Effector CD8-positive, alpha-beta T cell (primary cell): Measurements from ENCODE around the gene ERC1.

ENCODE experiments used
- DNase-seq: peaks from one replicate; lab custom pipeline; 2025; lab: John Stamatoyannopoulos, UW

The ERC1 gene

GRCh38 chr12:1439687-1440086 lies 448.7 kb downstream of the ERC1 start:
- DNase-seq = no peak

GRCh38 chr12:1443421-1444141 lies 452.6 kb downstream of the ERC1 start:
- no peak for DNase-seq

- DNase-seq = no peak
These were observed 453.1 kb downstream of the ERC1 start for GRCh38 chr12:1444142-1444516.

- DNase-seq = no peak
These were observed 454.8 kb downstream of the ERC1 start for GRCh38 chr12:1445807-1446206.

GRCh38 chr12:1448336-1448735 lies 457.3 kb downstream of the ERC1 start:
- no peak for DNase-seq

- DNase-seq = no peak
These were observed 462.8 kb downstream of the ERC1 start for GRCh38 chr12:1453810-1454209.

GRCh38 chr12:1456885-1457284 lies 465.9 kb downstream of the ERC1 start:
- DNase-seq = no peak

- DNase-seq = no peak
These were observed 466.9 kb downstream of the ERC1 start for GRCh38 chr12:1457901-1458300.

GRCh38 chr12:1459339-1459738 lies 468.3 kb downstream of the ERC1 start:
- no peak for DNase-seq

- no peak for DNase-seq
These were observed 472.3 kb downstream of the ERC1 start for GRCh38 chr12:1463073-1463905.

- DNase-seq = no peak
These were observed 473.9 kb downstream of the ERC1 start for GRCh38 chr12:1464925-1465324.

GRCh38 chr12:1465990-1466389 lies 475.0 kb downstream of the ERC1 start:
- DNase-seq = no peak

GRCh38 chr12:1466481-1467154 lies 475.6 kb downstream of the ERC1 start:
- no peak for DNase-seq

- DNase-seq = no peak
These were observed 476.7 kb downstream of the ERC1 start for GRCh38 chr12:1467710-1468109.

- no peak for DNase-seq
These were observed 478.0 kb downstream of the ERC1 start for GRCh38 chr12:1469070-1469469.

- no peak for DNase-seq
These were observed 479.0 kb downstream of the ERC1 start for GRCh38 chr12:1470051-1470450.

- no peak for DNase-seq
These were observed 480.2 kb downstream of the ERC1 start for GRCh38 chr12:1471224-1471623.

- DNase-seq = no peak
These were observed 482.4 kb downstream of the ERC1 start for GRCh38 chr12:1473418-1473817.

- DNase-seq = no peak
These were observed 483.1 kb downstream of the ERC1 start for GRCh38 chr12:1474041-1474573.

GRCh38 chr12:1474574-1475153 lies 483.6 kb downstream of the ERC1 start:
- no peak for DNase-seq

GRCh38 chr12:1479645-1480044 lies 488.6 kb downstream of the ERC1 start:
- DNase-seq = no peak

- DNase-seq = no peak
These were observed 490.3 kb downstream of the ERC1 start for GRCh38 chr12:1481326-1481725.
